GM18505 (cell line): ENCODE measurements around the gene STARD3.

Source experiments
- ATAC-seq: cut with Tn5 transposase; IDR thresholded peaks from one replicate; pipeline ENCODE4 v1.9.1; 2021; ENCODE audit not compliant: unreplicated experiment
- POLR2A ChIP-seq: IDR thresholded peaks from 4 replicates; pipeline ENCODE4 v1.6.1; 2011; ENCODE audit warnings: borderline replicate concordance; ENCODE audit not compliant: insufficient read depth, insufficient read length; ENCODE audit errors: extremely low read depth

Gene STARD3

DNA sequence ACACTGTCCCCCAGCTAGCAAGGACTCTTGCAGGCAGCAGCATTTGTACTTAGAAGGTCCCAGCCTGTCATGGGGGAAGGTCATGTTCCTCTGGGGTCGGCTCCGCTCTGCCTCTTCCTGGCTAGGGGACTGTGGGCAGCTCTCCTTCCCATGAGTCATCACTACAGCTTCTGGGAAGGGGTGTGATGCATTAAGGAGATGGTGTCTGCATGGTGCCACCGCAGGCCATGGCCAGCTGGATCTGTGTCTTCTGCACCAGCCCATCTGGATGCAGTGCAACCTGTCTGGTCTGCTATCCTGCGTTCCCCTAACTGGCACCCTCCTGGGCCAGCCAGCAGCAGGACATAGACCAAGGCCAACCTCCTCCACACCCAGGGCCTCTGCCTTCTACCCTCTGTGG lies 6.3 kb downstream of the STARD3 start:
- ATAC-seq, result no peak
- no peak for TF ChIP-seq POLR2A

DNA sequence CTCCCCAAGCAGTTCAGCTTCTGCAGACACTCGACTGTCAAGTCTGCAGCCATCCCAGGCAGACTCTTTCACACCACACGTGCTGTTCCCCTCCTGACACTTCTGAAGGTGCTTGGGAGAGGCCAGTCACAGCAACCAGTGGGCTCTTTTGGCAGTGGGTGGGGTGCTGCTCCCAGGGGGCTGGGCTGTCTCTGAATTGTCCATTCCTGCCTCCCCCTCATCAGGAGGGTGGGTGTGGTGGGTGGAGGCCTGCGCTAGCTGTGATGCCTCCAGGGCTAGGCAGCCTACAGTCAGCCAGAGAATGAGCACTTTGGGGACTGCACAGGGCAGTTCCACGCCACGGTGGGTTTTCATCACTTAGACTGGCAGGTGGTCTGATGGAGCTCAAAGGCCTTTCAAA lies 10.3 kb downstream of the STARD3 start:
- no peak for ATAC-seq
- no peak for TF ChIP-seq POLR2A

DNA sequence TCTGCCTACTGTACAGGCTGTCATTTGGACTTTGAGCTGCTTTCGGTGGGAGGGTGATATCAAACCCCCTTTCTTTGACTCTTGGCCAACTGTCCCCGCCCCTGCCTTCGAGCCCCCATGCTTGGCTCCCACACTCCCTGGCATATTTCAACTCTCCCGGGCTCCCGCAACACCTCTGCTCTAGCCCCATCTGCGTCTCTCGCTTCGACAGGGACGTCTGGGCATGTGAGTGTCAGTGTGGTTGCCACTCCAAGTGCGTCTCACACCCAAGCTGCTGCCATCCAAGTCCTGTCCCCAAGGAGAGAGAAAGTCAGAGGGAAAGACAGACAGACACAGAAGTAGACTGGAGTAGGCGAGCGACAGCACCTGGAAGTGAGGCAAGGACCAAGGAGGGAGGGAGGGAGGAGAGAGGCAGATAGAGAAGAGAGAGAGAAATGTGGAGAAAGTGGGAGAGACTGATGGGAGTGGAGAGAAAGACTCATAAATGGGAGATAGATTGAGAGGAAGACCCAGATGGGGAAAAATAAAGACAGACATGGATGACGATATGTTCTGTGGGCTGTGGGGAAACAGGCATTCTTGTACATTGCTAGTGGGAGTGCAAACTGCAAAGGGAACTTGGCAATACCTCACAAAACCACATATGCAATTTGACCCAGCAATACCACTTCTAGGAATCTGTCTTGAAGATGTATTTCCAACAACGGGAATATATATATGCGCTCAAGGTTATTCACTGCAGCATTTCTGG lies 11.8 kb downstream of the STARD3 start:
- no peak for ATAC-seq
- no peak for TF ChIP-seq POLR2A

DNA sequence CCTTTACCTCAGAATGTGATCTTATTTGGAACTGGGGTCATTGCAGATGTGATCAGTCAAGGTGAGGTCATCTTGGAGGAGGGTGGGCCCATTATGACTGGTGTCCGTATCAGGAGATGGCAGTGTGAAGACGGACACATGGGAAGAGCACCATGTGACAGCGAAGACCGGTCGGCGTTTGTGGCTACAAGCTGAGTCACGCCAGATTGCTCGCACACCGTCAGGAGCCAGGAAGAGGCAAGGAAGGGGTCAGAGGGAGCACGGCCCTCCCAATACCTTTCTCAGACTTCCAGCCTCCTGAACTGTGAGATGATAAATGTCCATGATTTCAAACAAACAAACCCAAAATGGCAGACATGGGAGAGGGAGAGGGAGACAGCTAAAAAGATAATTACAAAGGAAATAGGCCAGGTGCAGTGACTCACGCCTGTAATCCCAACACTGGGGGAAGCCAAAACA lies 13.2 kb downstream of the STARD3 start:
- no peak for TF ChIP-seq POLR2A
- ATAC-seq, result no peak

DNA sequence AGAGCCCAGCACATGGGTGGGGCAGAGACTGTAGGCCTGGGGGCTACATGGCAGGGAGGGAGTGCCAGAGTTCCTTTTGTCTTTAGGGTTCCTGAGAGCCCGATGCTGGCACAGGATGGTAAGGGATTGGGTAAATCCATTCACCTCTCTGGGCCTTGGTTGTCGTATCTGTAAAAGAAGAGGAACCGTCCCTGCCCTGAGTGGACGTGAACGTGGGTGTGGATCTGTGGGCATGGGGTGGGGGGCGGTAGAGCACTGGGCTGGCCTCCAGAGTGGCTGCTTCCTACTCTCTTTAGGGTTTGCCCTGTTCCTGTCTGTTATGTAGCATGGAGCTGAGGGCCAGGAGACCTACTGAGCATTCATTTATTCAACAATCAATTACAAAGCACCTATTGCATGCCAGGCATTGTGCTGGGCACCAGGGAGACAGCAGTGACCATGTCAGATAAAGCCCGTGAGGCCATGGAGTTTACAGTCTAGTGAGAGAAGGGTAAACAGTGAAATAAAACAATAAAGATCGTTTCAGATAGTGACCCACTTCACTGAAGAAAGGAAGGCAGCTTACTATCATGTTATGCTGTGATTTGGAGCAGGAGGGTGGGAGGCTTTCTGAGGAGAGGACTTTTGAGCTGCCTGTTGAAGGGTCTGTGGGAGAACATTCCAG lies 15.1 kb downstream of the STARD3 start:
- ATAC-seq, result no peak
- no peak for TF ChIP-seq POLR2A

DNA sequence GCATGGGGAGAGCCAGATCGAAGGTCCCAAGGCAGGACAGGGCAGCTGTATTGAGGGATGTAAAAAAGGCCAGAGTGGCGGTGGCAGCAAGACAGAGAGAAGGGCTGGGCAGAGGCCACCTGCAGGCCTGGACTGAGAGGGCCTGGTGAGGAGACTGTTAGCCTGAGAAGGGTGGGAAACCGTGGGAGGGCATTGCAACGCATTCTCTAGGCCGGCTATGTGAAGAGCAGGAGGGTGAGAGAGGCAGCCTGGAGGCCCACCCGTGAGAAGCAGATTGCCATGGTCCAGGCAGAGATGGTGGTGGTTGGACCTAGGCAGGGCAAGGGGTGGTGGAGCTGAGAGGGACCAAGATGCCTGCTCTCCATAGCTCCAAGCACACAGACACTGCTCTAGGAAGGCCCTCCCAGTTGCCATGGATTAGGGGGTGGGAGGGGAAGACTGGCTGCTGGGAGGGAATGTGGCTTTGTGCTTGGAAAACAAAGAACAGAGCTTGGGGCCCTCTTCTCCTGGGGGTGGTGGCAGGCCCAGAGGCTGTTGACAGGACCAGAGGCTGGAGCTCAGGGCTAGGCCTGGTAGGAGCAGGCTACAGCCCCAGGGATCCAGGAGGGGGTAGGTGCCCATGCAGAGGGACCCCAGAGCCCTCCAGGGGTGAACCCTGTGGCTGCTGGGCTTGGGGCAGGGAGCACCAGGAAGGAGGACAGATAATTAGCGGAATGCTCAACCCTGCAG lies 15.8 kb downstream of the STARD3 start:
- no peak for ATAC-seq
- TF ChIP-seq POLR2A, result no peak

DNA sequence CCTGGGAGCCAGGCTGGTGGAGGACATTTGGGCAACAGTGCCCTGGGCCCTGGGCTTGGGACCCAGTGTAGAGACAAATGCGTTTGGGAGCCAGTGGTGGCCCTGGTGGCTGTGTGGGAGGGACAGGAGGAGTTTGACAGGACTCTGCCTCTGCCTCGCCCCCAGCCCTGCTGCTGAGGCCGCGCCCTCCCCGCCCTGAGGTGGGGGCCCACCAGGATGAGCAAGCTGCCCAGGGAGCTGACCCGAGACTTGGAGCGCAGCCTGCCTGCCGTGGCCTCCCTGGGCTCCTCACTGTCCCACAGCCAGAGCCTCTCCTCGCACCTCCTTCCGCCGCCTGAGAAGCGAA lies 16.3 kb downstream of the STARD3 start:
- no peak for ATAC-seq

DNA sequence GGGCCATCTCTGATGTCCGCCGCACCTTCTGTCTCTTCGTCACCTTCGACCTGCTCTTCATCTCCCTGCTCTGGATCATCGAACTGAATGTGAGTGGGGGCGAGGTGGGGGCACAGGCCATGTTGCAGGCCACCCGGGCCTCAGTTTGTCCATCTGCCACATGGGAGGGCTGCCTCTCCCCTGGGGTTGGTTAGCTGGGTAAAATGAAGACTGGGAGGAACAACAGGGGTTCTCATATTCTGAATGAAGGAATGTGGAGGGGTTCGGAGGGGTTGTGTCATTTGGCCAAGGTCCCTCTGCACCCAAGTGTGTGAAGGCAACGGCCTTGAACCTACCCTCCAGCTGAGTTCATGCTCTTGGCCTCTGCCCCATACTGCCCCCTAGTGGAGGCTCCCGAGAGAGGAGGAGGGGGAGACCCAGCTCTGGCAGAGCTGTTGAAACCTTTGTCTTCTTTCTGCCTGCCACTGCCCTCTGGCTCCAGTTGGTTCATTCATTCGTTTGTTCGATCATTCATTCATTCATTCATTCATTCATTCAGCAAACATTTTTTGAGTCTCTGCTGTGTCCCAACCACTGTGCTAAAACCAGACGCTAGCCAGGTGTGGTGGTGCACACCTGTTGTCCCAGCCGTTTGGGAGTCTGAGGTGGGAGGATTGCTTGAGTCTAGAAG lies 16.9 kb downstream of the STARD3 start:
- ATAC-seq, result no peak

More for the DNA sequence above, 16.3 kb downstream of the STARD3 start:
- no peak for TF ChIP-seq POLR2A

DNA sequence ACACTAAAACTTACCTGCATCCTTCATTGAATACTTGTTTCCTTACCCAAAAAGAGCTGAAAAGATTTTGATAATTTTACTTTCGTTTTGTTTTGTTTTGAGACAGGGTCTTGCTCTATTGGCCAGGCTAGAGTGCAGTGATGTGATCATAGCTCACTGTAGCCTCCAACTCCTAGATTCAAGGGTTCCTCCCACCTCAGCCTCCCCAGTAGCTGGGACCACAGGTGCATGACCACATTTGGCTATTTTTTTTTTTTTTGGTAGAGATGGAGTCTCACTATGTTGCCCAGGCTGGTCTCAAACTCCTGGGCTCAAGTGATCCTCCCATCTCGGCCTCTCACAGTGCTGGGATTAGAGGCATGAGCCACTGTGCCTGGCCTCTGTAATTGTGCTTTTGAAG lies 18.2 kb downstream of the STARD3 start:
- no peak for ATAC-seq

More for the DNA sequence above, 16.9 kb downstream of the STARD3 start:
- TF ChIP-seq POLR2A, result no peak

DNA sequence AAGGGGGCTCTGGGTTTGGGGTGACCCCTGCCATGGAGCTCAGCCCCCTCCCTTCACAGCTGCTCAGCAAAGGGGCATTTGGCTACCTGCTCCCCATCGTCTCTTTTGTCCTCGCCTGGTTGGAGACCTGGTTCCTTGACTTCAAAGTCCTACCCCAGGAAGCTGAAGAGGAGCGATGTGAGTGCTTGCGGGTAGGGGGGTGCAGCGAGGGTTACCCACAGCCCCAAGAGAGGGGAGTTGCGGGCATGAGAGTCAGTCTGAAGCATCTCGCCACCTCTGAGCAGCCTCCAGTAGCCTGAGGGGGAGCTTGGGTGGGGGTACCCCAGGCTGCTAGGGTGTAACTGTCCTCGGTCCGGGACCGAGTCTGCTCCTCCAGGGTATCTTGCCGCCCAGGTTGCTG lies 21.4 kb downstream of the STARD3 start:
- no peak for TF ChIP-seq POLR2A

More for the DNA sequence above, 18.2 kb downstream of the STARD3 start:
- TF ChIP-seq POLR2A, result no peak

DNA sequence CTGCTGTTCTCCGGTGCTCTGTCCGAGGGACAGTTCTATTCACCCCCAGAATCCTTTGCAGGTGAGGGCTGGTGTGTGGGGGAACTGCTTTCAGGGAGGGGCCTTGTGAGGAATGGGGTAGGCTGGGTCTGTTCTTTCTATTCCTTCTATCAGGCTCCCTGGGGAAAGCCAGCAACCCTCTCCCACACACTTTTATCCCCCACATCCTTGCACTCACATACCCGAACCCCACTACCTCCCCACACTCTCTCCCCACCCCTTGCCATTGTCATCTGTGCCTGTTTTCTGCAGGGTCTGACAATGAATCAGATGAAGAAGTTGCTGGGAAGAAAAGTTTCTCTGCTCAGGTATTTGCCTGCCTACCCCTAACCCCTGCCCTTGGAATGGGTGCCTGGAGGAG lies 21.8 kb downstream of the STARD3 start:
- ATAC-seq, result no peak
- TF ChIP-seq POLR2A, result no peak

More for the DNA sequence above, 21.4 kb downstream of the STARD3 start:
- ATAC-seq, result no peak

DNA sequence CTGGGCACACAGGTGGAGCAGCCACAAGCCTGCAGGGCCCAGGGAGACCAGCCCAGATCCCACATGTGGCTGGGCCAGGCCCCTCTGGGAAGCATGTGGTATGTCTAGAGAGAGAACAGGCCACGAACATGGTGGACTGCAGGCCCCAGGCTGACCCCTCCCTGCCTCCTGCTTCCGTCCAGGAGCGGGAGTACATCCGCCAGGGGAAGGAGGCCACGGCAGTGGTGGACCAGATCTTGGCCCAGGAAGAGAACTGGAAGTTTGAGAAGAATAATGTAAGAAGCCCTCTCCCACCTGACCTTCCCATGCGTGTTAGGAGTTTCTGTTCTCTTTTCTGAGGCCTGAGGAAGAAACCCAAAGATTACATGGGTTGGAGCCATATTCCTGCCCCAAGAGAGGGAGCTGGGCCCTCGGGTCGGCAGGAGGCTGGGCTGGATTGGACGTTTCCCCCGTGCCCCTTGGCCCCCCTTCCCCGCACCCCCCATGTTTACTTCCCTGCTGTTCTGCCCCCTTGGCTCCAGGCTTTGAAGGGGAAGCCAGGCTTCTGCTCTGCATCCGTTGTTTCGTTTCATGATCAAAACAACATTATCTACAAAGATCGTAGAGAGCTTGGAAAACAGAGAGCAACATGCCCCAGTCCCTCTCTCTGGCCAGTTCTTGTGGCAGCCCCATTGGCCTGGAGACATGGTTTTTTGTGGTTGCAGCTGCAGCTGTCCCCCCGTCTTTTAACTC lies 22.5 kb downstream of the STARD3 start:
- no peak for TF ChIP-seq POLR2A
- no peak for ATAC-seq

DNA sequence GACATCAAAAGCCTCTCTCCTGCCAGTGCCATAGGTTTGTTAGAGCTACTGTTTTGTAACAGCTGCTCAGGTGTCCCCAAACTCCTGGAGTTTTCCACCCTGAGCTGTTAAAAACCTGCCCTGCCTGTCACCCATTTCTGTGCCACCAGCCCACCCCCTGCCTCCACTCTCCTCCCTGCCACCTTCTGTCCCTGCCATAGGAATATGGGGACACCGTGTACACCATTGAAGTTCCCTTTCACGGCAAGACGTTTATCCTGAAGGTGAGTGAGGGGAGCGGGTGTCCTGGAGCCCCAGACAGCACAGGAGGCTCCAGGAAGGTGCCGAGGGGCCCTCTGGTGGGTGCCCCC lies 23.0 kb downstream of the STARD3 start:
- no peak for ATAC-seq
- TF ChIP-seq POLR2A, result no peak
